CD8-positive, alpha-beta memory T cell (primary cell): ENCODE data around the gene TMIGD2. TPM values are rescaled to one million over a fixed set of nuclear protein-coding genes. Genes with fewer than 3 reads are reported as not detected.
"Not testable (repeated sequence)": the region's sequence is repeated elsewhere in the genome, so short reads cannot be mapped to it uniquely, and the experiment has no call there.

Experiments used
- CTCF ChIA-PET: fragments of 350-600 bp; sonication (Branson Sonifier 250); formaldehyde crosslinking; loops from one replicate; lab custom pipeline; 2021; ENCODE audit warnings: antibody characterized with exemption; lab: Charles Lee
- POLR2A ChIA-PET: fragments of 350-600 bp; sonication (Branson Sonifier 250); formaldehyde crosslinking; loops from one replicate; lab custom pipeline; 2021; ENCODE audit warnings: antibody characterized with exemption; lab: Charles Lee
- DNase-seq, 5 donors: peaks; one replicate each; pipeline versions ENCODE4 v3.0.0 to v3.0.0-alpha.2; 2020 to 2022; ENCODE audit warnings: mixed read lengths in 1 of 5
- H3K27ac ChIP-seq: one replicate; pipeline ENCODE4 v1.7.0; 2013; ENCODE audit warnings: low read depth, mild to moderate bottlenecking, low read length, moderate library complexity
- H3K27me3 ChIP-seq: 2 replicates; pipeline ENCODE4 v1.7.0; 2013; ENCODE audit warnings: low read length, mild to moderate bottlenecking; ENCODE audit not compliant: insufficient read depth, poor library complexity, severe bottlenecking
- H3K36me3 ChIP-seq: 2 replicates; pipeline ENCODE4 v1.7.0; 2013; ENCODE audit warnings: mild to moderate bottlenecking, low read length, moderate library complexity; ENCODE audit not compliant: insufficient read depth
- H3K4me1 ChIP-seq: 2 replicates; pipeline ENCODE4 v1.7.0; 2013; ENCODE audit warnings: mild to moderate bottlenecking, low read length, moderate library complexity; ENCODE audit not compliant: insufficient read depth
- H3K4me3 ChIP-seq: 2 replicates; pipeline ENCODE4 v1.7.0; 2013; ENCODE audit warnings: mild to moderate bottlenecking, low read length
- H3K9me3 ChIP-seq: 2 replicates; pipeline ENCODE4 v1.7.0; 2013; ENCODE audit warnings: mild to moderate bottlenecking, low read length
- H3K27ac Mint-ChIP-seq, 8 donors: one replicate each; pipeline ENCODE4 v1.8.0; 2020 to 2021; ENCODE audit warnings: mixed read lengths in 8 of 8, mild to moderate bottlenecking in 6 of 8, inconsistent platforms in 3 of 8, moderate library complexity in 3 of 8
- H3K27me3 Mint-ChIP-seq, 2 donors: one replicate each; pipeline ENCODE4 v1.8.0; 2020 to 2021; ENCODE audit warnings: mixed read lengths in 2 of 2, mild to moderate bottlenecking in 1 of 2, moderate library complexity in 1 of 2
- H3K36me3 Mint-ChIP-seq, 3 donors: one replicate each; pipeline ENCODE4 v1.8.0; 2020 to 2021; ENCODE audit warnings: mixed read lengths in 3 of 3, inconsistent platforms in 1 of 3, mild to moderate bottlenecking in 1 of 3
- H3K4me1 Mint-ChIP-seq, 3 donors: one replicate each; pipeline ENCODE4 v1.8.0; 2020 to 2021; ENCODE audit warnings: mixed read lengths in 3 of 3, inconsistent platforms in 1 of 3, mild to moderate bottlenecking in 1 of 3
- H3K4me3 Mint-ChIP-seq, 7 donors: one replicate each; pipeline ENCODE4 v1.8.0; 2020 to 2021; ENCODE audit warnings: mixed read lengths in 7 of 7, mild to moderate bottlenecking in 6 of 7, moderate library complexity in 4 of 7, inconsistent platforms in 2 of 7
- H3K9me3 Mint-ChIP-seq, 5 donors: one replicate each; pipeline ENCODE4 v1.8.0; 2020 to 2022; ENCODE audit warnings: mixed read lengths in 5 of 5, mild to moderate bottlenecking in 3 of 5, moderate library complexity in 2 of 5, inconsistent platforms in 1 of 5
- polyA plus RNA-seq: library from polyadenylated mRNA; unstranded; fragments of 300-500 nt; fragmentation: Illumina TruSeq; gene quantifications from one replicate; pipeline ENCODE4 v1.2.3, GENCODE V29; 2021
- total RNA-seq, 2 experiments: library from RNA; stranded (reverse); gene quantifications; one replicate each; pipeline ENCODE4 v1.2.3, GENCODE V29; 2021

Gene TMIGD2
- total and polyA plus RNA-seq, 3 experiments from 2014 or later = 5.9 to 40.5 (median 7.0) TPM

- POLR2A ChIA-PET = interaction anchor here (0.5 to 1.3 kb wide), 11 partner anchors 18 to 484 kb away, joined by 3 to 9 read pairs (median 4); partner anchors contain the start of genes CHAF1A, EEF2, MPND and MRPL54
- H3K27ac Mint-ChIP-seq = peak within 1 kb of the TSS; percentile 95 to 100 (median 99)
- H3K4me3 Mint-ChIP-seq = peak within 1 kb of the TSS; percentile 89 to 99 (median 97)
- peaks cover 33% of the 10 kb centered on the region for H3K36me3 ChIP-seq
- no peaks in the 10 kb centered on the region for H3K27me3 ChIP-seq
- peak within 1 kb of the TSS; percentile 100 for H3K4me3 ChIP-seq
- H3K4me1 Mint-ChIP-seq = peaks cover 15 to 27% (median 22%) of the 10 kb centered on the region in 3 donors
- CTCF ChIA-PET = interaction anchor here (0.6 to 1.2 kb wide), 7 partner anchors 9 to 389 kb away, joined by 3 to 6 read pairs (median 3); partner anchors contain the start of gene EEF2
- H3K36me3 Mint-ChIP-seq = peaks cover 7 to 42% (median 18%) of the 10 kb centered on the region in 3 donors
- peaks cover 3% of the 10 kb centered on the region in 2 donors for H3K27me3 Mint-ChIP-seq
- peak within 1 kb of the TSS; percentile 100 for H3K27ac ChIP-seq
- H3K4me1 ChIP-seq = peaks cover 17% of the 10 kb centered on the region
- DNase-seq = peak; percentile 97 to 99 (median 98)
- peaks cover 0 to 2% (median 2%) of the 10 kb centered on the region in 5 donors for H3K9me3 Mint-ChIP-seq
- no peaks in the 10 kb centered on the region for H3K9me3 ChIP-seq
Measured at GRCh38 chr19:4246767-4247593, 55.2 kb downstream of the TMIGD2 start, which contains the start of gene YJU2. Gene YJU2, plus strand, starts transcription at chr19:4247080. Its CDS starts 67 bp downstream, at chr19:4247147.

- H3K4me3 ChIP-seq, CTCF ChIA-PET, POLR2A ChIA-PET, H3K9me3 ChIP-seq, H3K27me3 ChIP-seq, H3K9me3 Mint-ChIP-seq, H3K27me3 Mint-ChIP-seq, H3K27ac ChIP-seq, DNase-seq: not testable (repeated sequence)
- peaks cover 9 to 32% (median 13%) of the 10 kb centered on the region in 3 donors for H3K36me3 Mint-ChIP-seq
- H3K27ac Mint-ChIP-seq = peak overlapping the region in 3 of 8 donors; percentile 98 to 99 (median 99)
- H3K4me1 Mint-ChIP-seq = peaks cover 15 to 27% (median 22%) of the 10 kb centered on the region in 3 donors
- peaks cover 17% of the 10 kb centered on the region for H3K4me1 ChIP-seq
- peak overlapping the region in 1 of 7 donors; percentile 11 for H3K4me3 Mint-ChIP-seq
- H3K36me3 ChIP-seq = peaks cover 23% of the 10 kb centered on the region
Measured at GRCh38 chr19:4245938-4246337, 56.3 kb downstream of the TMIGD2 start.

Other genes starting within 250 kb of the TMIGD2 start
- gene ZBTB7A, start 235.5 kb downstream of the TMIGD2 start, total RNA-seq = 10 to 100 TPM; 44.1 to 46.8 TPM
- 86.1 TPM for gene ZBTB7A, start 235.5 kb downstream of the TMIGD2 start, polyA plus RNA-seq
- 100 to 1,000 TPM; 161 to 164 TPM for gene MAP2K2, start 178.3 kb downstream of the TMIGD2 start, total RNA-seq
- gene MAP2K2, start 178.3 kb downstream of the TMIGD2 start, polyA plus RNA-seq = 122 TPM
- not detected for gene CREB3L3, start 148.8 kb downstream of the TMIGD2 start, total RNA-seq
- gene CREB3L3, start 148.8 kb downstream of the TMIGD2 start, polyA plus RNA-seq = 0.07 TPM
- gene SIRT6, start 119.8 kb downstream of the TMIGD2 start, total RNA-seq = 10 to 100 TPM; 33.5 to 38.6 TPM
- 1.6 TPM for gene SIRT6, start 119.8 kb downstream of the TMIGD2 start, polyA plus RNA-seq
- gene ANKRD24, start 119.7 kb downstream of the TMIGD2 start, total RNA-seq = under 1 TPM; 0.89 to 0.90 TPM
- 0.48 TPM for gene ANKRD24, start 119.7 kb downstream of the TMIGD2 start, polyA plus RNA-seq
- 10 to 100 TPM; 14.2 to 14.8 TPM for gene EBI3, start 72.9 kb downstream of the TMIGD2 start, total RNA-seq
- gene EBI3, start 72.9 kb downstream of the TMIGD2 start, polyA plus RNA-seq = not detected
- gene YJU2, start 55.3 kb downstream of the TMIGD2 start, total RNA-seq = 10 to 100 TPM; 38.8 to 41.2 TPM
- 29.6 TPM for gene YJU2, start 55.3 kb downstream of the TMIGD2 start, polyA plus RNA-seq
- gene SHD, start 23.1 kb downstream of the TMIGD2 start, total RNA-seq = not detected
- not detected for gene SHD, start 23.1 kb downstream of the TMIGD2 start, polyA plus RNA-seq
- 10 to 100 TPM; 10.9 to 13.9 TPM for gene FSD1, start 2.2 kb upstream of the TMIGD2 start, total RNA-seq
- 3.1 TPM for gene FSD1, start 2.2 kb upstream of the TMIGD2 start, polyA plus RNA-seq
- gene STAP2, start 36.4 kb upstream of the TMIGD2 start, total RNA-seq = 1 to 10 TPM; 3.9 to 6.1 TPM
- 1.8 TPM for gene STAP2, start 36.4 kb upstream of the TMIGD2 start, polyA plus RNA-seq
- 10 to 100 TPM; 17.0 to 18.3 TPM for gene MPND, start 41.2 kb upstream of the TMIGD2 start, total RNA-seq
- gene MPND, start 41.2 kb upstream of the TMIGD2 start, polyA plus RNA-seq = 8.4 TPM
- gene SH3GL1, start 98.2 kb upstream of the TMIGD2 start, total RNA-seq = 10 to 100 TPM; 39.8 to 41.2 TPM
- 24.7 TPM for gene SH3GL1, start 98.2 kb upstream of the TMIGD2 start, polyA plus RNA-seq
- 10 to 100 TPM; 65.2 to 69.5 TPM for gene CHAF1A, start 100.3 kb upstream of the TMIGD2 start, total RNA-seq
- 5.8 TPM for gene CHAF1A, start 100.3 kb upstream of the TMIGD2 start, polyA plus RNA-seq
- 10 to 100 TPM; 56.6 to 60.0 TPM for gene UBXN6, start 155.4 kb upstream of the TMIGD2 start, total RNA-seq
- gene UBXN6, start 155.4 kb upstream of the TMIGD2 start, polyA plus RNA-seq = 5.2 TPM
- 10 to 100 TPM; 42.7 to 45.4 TPM for gene HDGFL2, start 169.9 kb upstream of the TMIGD2 start, total RNA-seq
- gene HDGFL2, start 169.9 kb upstream of the TMIGD2 start, polyA plus RNA-seq = 24.9 TPM
- under 1 TPM in 1 of 2 experiments, not detected in 1; 0.04 TPM for gene PLIN4, start 216.1 kb upstream of the TMIGD2 start, total RNA-seq
- 0.15 TPM for gene PLIN4, start 216.1 kb upstream of the TMIGD2 start, polyA plus RNA-seq
- gene PLIN5, start 232.8 kb upstream of the TMIGD2 start, total RNA-seq = not detected
- 0.29 TPM for gene PLIN5, start 232.8 kb upstream of the TMIGD2 start, polyA plus RNA-seq
- gene LRG1, start 237.6 kb upstream of the TMIGD2 start, total RNA-seq = not detected
- gene LRG1, start 237.6 kb upstream of the TMIGD2 start, polyA plus RNA-seq = 0.06 TPM